ENCODE results near the gene PARD6B. TPM values are rescaled to one million over a fixed set of nuclear protein-coding genes. Genes with fewer than 3 reads are reported as not detected.
"Not testable (repeated sequence)": the region's sequence is repeated elsewhere in the genome, so short reads cannot be mapped to it uniquely, and the experiment has no call there.

PARD6B gene
- total RNA-seq, 4 donors from 2014 or later = 0.72 to 15.3 (median 2.3) TPM

DNA sequence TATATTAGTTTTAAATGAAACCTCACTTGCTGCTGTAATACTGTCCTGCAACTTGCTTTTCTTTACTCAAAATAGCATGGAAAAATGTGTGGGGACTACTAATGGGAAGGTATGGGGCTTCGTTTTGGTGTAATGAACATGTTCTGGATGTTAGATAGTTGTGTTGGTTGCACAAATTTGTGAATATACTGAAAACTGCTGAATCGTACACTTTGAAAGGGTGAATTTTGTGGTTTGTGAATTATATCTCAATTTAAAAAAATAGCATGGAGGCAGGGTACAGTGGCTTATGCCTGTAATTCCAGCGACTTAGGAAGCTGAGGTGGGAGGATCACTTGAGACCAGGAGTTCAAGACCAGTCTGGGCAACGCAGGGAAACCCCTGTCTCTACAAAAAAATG, 65.8 kb downstream of the PARD6B start:
- H3K4me3 ChIP-seq = no peak overlapping the region
- TF ChIP-seq, protein P1, sequence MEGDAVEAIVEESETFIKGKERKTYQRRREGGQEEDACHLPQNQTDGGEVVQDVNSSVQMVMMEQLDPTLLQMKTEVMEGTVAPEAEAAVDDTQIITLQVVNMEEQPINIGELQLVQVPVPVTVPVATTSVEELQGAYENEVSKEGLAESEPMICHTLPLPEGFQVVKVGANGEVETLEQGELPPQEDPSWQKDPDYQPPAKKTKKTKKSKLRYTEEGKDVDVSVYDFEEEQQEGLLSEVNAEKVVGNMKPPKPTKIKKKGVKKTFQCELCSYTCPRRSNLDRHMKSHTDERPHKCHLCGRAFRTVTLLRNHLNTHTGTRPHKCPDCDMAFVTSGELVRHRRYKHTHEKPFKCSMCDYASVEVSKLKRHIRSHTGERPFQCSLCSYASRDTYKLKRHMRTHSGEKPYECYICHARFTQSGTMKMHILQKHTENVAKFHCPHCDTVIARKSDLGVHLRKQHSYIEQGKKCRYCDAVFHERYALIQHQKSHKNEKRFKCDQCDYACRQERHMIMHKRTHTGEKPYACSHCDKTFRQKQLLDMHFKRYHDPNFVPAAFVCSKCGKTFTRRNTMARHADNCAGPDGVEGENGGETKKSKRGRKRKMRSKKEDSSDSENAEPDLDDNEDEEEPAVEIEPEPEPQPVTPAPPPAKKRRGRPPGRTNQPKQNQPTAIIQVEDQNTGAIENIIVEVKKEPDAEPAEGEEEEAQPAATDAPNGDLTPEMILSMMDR (IDR thresholded peaks at IDR 0.05 in 4 of 5, conservative IDR thresholded peaks at IDR 0.05 in 1 of 5) = no peak
- TF ChIP-seq POLR2A (IDR thresholded peaks at IDR 0.05) = no peak
- intact Hi-C loops (cut with DNase I; ENCODE audit: low total_unique reads) (no loop called here), in situ Hi-C loops (cut with MboI; ENCODE audit: low sequenced_read_pairs in 4 of 4) (loop anchor here (10.0 to 25.0 kb wide), 3 partner anchors 128 to 515 kb away; partner anchors contain the start of gene ADNP (in 3 of the 4))
- no peaks in the 10 kb centered on the region for H3K27me3 ChIP-seq
- no peaks in the 10 kb centered on the region for H3K36me3 ChIP-seq
- H3K4me1 ChIP-seq = peaks cover 4 to 8% of the 10 kb centered on the region in 2 donors
- ATAC-seq = no peak
- H3K9me3 ChIP-seq = no peaks in the 10 kb centered on the region
- DNase-seq = no peak
- no peak overlapping the region for H3K27ac ChIP-seq

DNA sequence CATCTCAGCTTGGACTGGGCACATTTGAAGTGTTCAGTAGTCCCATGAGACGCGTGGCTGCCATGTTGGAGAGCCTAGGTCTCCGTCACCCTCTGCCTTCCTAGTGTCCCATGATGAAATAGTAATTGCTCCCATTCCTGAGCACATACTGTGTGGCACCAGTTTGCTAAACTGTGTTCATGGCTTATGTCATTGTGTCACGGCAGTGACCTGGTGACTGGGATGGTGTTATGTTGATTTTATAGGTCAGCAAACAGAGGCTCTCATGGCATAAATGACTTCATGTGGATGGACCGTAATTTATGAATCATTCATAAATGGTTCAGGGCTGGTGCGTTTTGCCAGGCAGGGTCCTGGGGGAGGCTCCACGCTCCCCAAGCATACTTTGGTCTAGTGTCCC, 67.3 kb downstream of the PARD6B start:
- in situ Hi-C loops (cut with MboI; ENCODE audit: low sequenced_read_pairs in 4 of 4) (loop anchor here (10.0 to 25.0 kb wide), 3 partner anchors 126 to 514 kb away; partner anchors contain the start of gene ADNP (in 3 of the 4)), intact Hi-C loops (cut with DNase I; ENCODE audit: low total_unique reads) (no loop called here)
- no peaks in the 10 kb centered on the region for H3K9me3 ChIP-seq
- no peak overlapping the region for H3K4me3 ChIP-seq
- no peak overlapping the region for H3K27ac ChIP-seq
- H3K27me3 ChIP-seq = no peaks in the 10 kb centered on the region
- H3K4me1 ChIP-seq = peaks cover 4 to 8% of the 10 kb centered on the region in 2 donors
- DNase-seq = no peak
- TF ChIP-seq, protein P1 (IDR thresholded peaks at IDR 0.05 in 4 of 5, conservative IDR thresholded peaks at IDR 0.05 in 1 of 5) = no peak
- TF ChIP-seq POLR2A (IDR thresholded peaks at IDR 0.05) = no peak
- no peak for ATAC-seq
- no peaks in the 10 kb centered on the region for H3K36me3 ChIP-seq

DNA sequence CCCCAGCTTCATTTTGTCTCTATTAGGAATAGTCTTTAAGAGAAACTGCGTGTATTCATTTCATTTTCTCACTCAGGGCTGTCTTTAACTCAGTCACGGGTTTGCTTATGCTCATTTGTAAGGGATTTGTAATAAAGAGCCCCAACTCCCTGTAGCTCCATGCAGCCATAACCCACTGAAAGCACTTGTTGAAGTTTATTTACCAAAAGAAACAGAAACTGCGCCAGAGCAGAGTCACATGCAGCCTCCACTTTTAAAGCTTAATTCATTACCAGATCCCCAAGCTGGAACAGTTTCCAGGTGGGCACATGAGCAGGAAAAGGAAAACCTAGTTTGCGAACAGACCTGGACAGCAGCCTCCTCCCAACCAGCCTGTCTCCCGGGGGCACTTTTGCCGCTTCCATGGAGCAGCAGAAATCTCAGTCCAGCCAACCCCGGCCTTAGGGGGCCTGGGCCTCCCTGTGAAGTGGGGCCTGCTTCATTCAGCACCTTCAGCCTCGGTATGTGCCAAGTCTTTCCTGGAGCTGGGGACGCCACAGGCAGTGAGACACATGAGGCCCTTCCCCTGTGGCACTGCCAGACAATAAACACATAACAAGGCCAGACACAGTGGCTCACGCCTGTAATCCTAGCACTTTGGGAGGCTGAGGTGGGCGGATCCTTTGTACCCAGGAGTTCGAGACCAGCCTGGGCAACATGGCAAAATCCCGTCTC, 68.0 kb downstream of the PARD6B start:
- Histone ChIP-seq H3K4me3 (no peak overlapping the region), H3K27me3 (no peaks in the 10 kb centered on the region), H3K9me3 (no peaks in the 10 kb centered on the region), H3K4me1 (peaks cover 2 to 8% of the 10 kb centered on the region in 2 donors), H3K36me3 (no peaks in the 10 kb centered on the region), H3K27ac (no peak overlapping the region)
- DNase-seq (no peak), ATAC-seq (no peak)
- intact Hi-C loops (cut with DNase I; ENCODE audit: low total_unique reads) (no loop called here), in situ Hi-C loops (cut with MboI; ENCODE audit: low sequenced_read_pairs in 4 of 4) (loop anchor here (10.0 to 25.0 kb wide), 3 partner anchors 125 to 513 kb away; partner anchors contain the start of gene ADNP (in 3 of the 4))
- TF ChIP-seq, protein P1 (IDR thresholded peaks at IDR 0.05 in 4 of 5, conservative IDR thresholded peaks at IDR 0.05 in 1 of 5) = no peak
- no peak for TF ChIP-seq POLR2A (IDR thresholded peaks at IDR 0.05)

- Histone ChIP-seq H3K4me3 (no peak overlapping the region), H3K36me3 (no peaks in the 10 kb centered on the region), H3K9me3 (no peaks in the 10 kb centered on the region), H3K27ac (no peak overlapping the region), H3K4me1 (peaks cover 0 to 8% of the 10 kb centered on the region in 2 donors), H3K27me3 (no peaks in the 10 kb centered on the region)
- no peak for TF ChIP-seq POLR2A (IDR thresholded peaks at IDR 0.05)
- TF ChIP-seq, protein P1 (IDR thresholded peaks at IDR 0.05 in 4 of 5, conservative IDR thresholded peaks at IDR 0.05 in 1 of 5) = no peak
- DNase-seq (no peak), ATAC-seq (no peak)
- intact Hi-C loops (cut with DNase I; ENCODE audit: low total_unique reads) = no loop called here
- in situ Hi-C loops (cut with MboI; ENCODE audit: low sequenced_read_pairs in 4 of 4) = loop anchor here (10.0 to 25.0 kb wide), 3 partner anchors 125 to 512 kb away; partner anchors contain the start of gene ADNP (in 3 of the 4)
These were observed 68.6 kb downstream of the PARD6B start for GRCh38 chr20:50799890-50800550.

DNA sequence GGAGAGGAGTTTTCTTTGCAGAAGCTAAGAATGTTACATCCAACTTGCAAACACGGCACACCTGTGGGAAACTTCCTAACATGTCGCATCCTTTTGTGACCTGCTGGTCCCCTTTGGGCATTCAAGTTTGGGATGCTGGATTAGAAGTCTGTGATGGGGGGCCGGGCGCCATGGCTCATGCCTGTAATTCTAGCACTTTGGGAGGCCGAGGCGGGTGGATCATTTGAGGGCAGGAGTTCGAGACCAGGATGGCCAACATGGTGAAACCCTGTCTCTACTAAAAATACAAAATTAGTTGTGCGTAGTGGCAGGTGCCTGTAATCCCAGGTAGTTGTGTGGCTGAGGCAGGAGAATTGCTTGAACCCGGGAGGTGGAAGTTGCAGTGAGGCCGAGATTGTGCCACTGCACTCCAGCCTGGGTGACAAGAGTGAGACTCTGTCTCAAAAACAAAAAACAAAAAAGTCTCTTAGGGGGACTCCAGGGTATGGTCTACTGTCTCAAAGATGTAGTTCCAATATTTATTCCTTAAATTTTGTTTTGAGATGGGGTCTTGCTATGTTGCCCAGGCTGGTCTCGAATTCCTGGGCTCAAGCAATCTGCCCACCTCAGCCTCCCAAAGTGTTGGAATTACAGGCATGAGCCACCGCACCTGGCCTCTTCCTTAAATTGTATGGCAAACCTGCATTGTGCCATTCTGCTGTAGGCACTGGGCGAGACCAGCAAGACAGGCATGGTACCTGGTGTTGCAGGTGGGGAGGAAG, 69.8 kb downstream of the PARD6B start:
- H3K4me3 ChIP-seq; in situ Hi-C loops (cut with MboI; ENCODE audit: low sequenced_read_pairs in 4 of 4); H3K4me1 ChIP-seq; intact Hi-C loops (cut with DNase I; ENCODE audit: low total_unique reads); H3K27ac ChIP-seq; H3K9me3 ChIP-seq; H3K36me3 ChIP-seq; H3K27me3 ChIP-seq; ATAC-seq; DNase-seq: not testable (repeated sequence)

Data from gastrocnemius medialis (tissue), 4 donors.